Right cardiac atrium (tissue), 5 donors: ENCODE data around the gene TMEM40. TPM values are rescaled to one million over a fixed set of nuclear protein-coding genes. Genes with fewer than 3 reads are reported as not detected.
"Not testable (repeated sequence)": the region's sequence is repeated elsewhere in the genome, so short reads cannot be mapped to it uniquely, and the experiment has no call there.

Experiments used
- ATAC-seq, 2 donors: fragments of 200-7000 bp; cut with Tn5 transposase; one replicate each; pipeline versions ENCODE4 v1.8.0 to v1.9.1; 2020; ENCODE audit warnings: moderate library complexity in 2 of 2, mild to moderate bottlenecking in 1 of 2
- DNase-seq, 3 donors: peaks; one replicate each; pipeline ENCODE4 v3.0.0-alpha.2; 2020
- H3K27ac ChIP-seq: one replicate; pipeline ENCODE4 v1.5.1; 2013; ENCODE audit warnings: mild to moderate bottlenecking, low read length, control low read depth, moderate library complexity
- H3K27me3 ChIP-seq: one replicate; pipeline ENCODE4 v1.6.1; 2013; ENCODE audit not compliant: control insufficient read depth, insufficient read depth
- H3K4me1 ChIP-seq: one replicate; pipeline ENCODE4 v1.6.1; 2013; ENCODE audit warnings: low read length; ENCODE audit not compliant: control insufficient read depth, insufficient read depth
- H3K4me3 ChIP-seq: one replicate; pipeline ENCODE4 v1.5.1; 2013; ENCODE audit warnings: low read length, control low read depth
- H3K9me3 ChIP-seq: one replicate; pipeline ENCODE4 v1.6.1; 2013; ENCODE audit warnings: low read length; ENCODE audit not compliant: control insufficient read depth
- WGBS: extraction: QIAGEN DNeasy Blood & Tissue Kit; methylation state at CpG from one replicate; pipeline ENCODE4 v1.1.7; 2013; 5-methylcytosine and 5-hydroxymethylcytosine counted together
- intact Hi-C, 4 donors: fragments of 100-400 bp; cut with DNase I; formaldehyde crosslinking; loops; one replicate each; pipeline versions ENCODE4 v1.11.0 to v1.14.0; 2022 to 2023
- polyA plus RNA-seq: library from polyadenylated mRNA; stranded (reverse); fragments of 200-250 nt; gene quantifications from one replicate; pipeline ENCODE4 v1.2.3, GENCODE V29; 2013
- total RNA-seq, 4 donors: library from RNA; stranded (reverse); fragmentation: NEBNext Ultra II Directional; extraction: Animal tissue kit (Norgen Biotek cat#: 25700); gene quantifications; one replicate each; pipeline ENCODE4 v1.2.1, GENCODE V29; 2021
- donor health status: healthy with polysubstance abuse.
- donor health status: DM: no; HTN: yes; CAD: no.
- donor health status: DM: no; HTN: no; CAD: no.
- donor health status: DM: no; HTN: yes; CAD: no; lungs with severe emphysema.
- donor health status: DM: yes; HTN: yes; CAD: no.

The TMEM40 gene
- total and polyA plus RNA-seq, 5 donors, result 3.3 to 5.2 (median 3.9) TPM

GRCh38 chr3:12796171-12797123 is 37.4 kb upstream of the TMEM40 start, which contains the start of gene CAND2:
Gene CAND2, plus strand, starts transcription at chr3:12796680. Its CDS starts 41 bp downstream, at chr3:12796721.
- no peaks in the 10 kb centered on the region for H3K4me1 ChIP-seq
- intact Hi-C loops, result no loop called here
- WGBS, result 6% methylated on average over 61 of the region's 61 CpGs
- no peaks in the 10 kb centered on the region for H3K27me3 ChIP-seq
- peak within 1 kb of the TSS; percentile 56 for H3K4me3 ChIP-seq
- no peaks in the 10 kb centered on the region for H3K9me3 ChIP-seq
- DNase-seq, result peak; percentile 77 to 93 (median 92)
- ATAC-seq, result peak; percentile 91
- peak within 1 kb of the TSS; percentile 98 for H3K27ac ChIP-seq

DNA sequence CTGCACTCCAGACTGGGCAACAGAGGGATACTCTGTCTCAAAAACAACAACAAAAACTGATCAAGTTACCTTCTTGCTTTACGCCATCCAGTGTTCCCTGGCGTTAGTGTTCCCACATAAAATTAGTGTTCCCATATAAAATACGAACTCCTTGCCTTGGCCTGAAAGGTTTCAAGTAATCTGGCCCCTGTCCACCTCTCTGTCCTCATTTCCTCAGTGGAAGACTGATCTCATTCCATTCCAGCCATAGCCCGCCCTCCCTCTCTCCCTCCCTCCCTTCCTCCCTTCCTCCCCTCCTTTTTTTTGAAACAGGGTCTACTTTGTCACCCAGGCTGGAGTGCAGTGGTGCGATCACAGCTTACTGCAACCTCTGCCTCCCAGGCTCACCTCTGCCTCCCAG is 34.6 kb upstream of the TMEM40 start:
- no peak overlapping the region for H3K4me3 ChIP-seq
- no peak overlapping the region for H3K27ac ChIP-seq
- intact Hi-C loops, result no loop called here
- ATAC-seq (no peak), DNase-seq (no peak)
- no peaks in the 10 kb centered on the region for H3K4me1 ChIP-seq
- H3K9me3 ChIP-seq, result no peaks in the 10 kb centered on the region
- WGBS, result 70% methylated on average over 5 of the region's 5 CpGs
- no peaks in the 10 kb centered on the region for H3K27me3 ChIP-seq

DNA sequence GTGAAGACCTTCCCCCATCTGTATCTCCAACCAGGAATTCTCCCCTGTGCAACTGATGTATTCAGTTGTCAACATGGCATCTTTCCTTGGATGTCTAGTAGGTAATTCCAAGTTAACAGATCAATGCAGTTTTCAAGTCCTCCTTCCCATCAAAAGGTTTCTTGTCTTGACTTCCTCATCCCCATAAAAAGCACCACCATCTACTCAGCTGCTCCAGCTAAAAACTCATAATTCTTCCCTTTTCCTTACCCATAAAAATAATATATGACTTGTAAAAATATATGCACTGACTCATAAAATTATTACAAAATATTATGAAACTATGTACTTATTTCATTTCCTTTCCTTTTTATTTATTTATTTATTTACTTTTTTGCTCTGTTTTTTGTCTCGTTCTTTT is 32.4 kb upstream of the TMEM40 start:
- Histone ChIP-seq H3K9me3 (no peaks in the 10 kb centered on the region), H3K4me1 (no peaks in the 10 kb centered on the region), H3K27ac (no peak overlapping the region), H3K4me3 (no peak overlapping the region), H3K27me3 (no peaks in the 10 kb centered on the region)
- no peak for DNase-seq
- ATAC-seq, result no peak
- intact Hi-C loops, result no loop called here
- 82% methylated on average over 1 of the region's 1 CpG for WGBS

DNA sequence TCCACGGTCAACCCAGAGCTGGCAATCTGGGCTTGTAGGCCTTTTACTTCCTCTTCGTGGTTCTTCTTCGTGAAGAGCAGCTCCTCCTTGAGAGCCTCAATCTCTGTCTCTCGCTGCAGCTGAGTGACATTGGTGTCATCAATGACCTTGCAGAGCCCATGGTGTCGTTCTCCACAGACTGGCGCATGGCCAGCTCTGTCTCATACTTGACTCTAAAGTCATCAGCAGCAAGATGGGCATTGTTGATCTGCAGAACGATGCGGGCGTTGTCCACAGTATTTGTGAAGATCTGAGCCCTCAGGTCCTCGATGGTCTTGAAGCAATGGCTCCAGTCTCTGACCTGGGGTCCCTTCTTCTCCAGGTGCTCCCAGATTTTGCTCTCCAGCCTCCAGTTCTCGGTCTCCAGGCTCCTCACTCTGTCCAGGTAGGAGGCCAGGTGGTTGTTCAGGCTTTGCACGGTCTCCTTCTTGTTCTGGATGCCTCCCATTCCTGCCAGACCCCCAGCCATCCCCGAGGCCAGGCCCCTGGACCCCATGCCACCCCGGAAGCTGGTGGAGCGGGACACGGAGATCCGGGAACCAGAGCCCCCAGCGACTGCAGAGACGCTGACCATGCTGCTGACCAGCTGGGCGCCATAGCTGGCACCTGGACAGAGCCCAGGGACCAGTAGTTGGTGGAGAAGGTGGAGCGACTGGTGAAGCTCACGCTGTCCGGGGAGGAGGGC is 29.1 kb upstream of the TMEM40 start:
- intact Hi-C loops, H3K4me1 ChIP-seq, H3K9me3 ChIP-seq, ATAC-seq, H3K4me3 ChIP-seq, DNase-seq, H3K27me3 ChIP-seq, H3K27ac ChIP-seq: not testable (repeated sequence)
- 85% methylated on average over 23 of the region's 23 CpGs for WGBS

DNA sequence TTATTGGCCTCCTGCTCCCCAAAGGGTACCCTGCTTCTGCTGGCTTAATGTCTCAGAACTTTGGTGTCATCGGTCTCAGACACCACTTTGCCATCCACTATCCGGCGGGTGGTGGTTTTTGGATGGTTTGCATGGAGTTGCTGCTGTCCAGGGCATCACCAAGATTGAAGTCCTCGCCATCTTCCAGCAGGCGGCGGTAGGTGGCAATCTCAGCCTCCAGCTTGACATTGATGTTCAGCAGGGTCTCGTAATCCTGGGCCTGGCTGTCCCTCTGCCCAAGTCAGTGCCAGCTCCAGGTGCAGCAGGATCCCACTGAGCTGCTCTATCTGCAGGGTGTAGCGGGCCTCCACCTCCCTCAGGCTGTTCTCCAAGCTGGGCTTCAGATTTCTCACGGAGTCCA is 28.3 kb upstream of the TMEM40 start:
- H3K27ac ChIP-seq, intact Hi-C loops, H3K27me3 ChIP-seq, H3K4me1 ChIP-seq, H3K9me3 ChIP-seq, H3K4me3 ChIP-seq, ATAC-seq: not testable (repeated sequence)
- peak in 2 of 3 donors; percentile 50 to 58 for DNase-seq
- 68% methylated on average over 9 of the region's 9 CpGs for WGBS

DNA sequence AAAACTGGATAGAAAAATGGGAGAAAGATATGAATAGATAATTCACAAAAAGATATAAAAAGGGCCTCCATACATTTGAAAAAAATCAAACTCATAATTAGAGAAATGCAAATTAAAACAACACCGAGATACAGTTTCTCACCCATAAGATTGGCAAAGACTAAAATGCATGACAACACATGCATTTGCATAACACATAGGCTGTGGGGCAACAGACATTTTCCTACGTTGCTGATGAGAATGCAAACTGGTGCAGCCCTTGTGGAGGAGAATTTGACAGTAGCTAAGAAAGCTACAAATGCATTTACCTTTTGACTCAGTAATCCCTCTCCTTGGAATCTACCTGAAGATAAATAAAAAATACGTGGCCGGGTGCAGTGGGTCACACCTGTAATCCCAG is 26.0 kb upstream of the TMEM40 start:
- Histone ChIP-seq H3K27ac (no peak overlapping the region), H3K4me3 (no peak overlapping the region), H3K27me3 (no peaks in the 10 kb centered on the region), H3K9me3 (no peaks in the 10 kb centered on the region), H3K4me1 (no peaks in the 10 kb centered on the region)
- intact Hi-C loops, result no loop called here
- DNase-seq, result no peak
- no peak for ATAC-seq
- 74% methylated on average over 4 of the region's 4 CpGs for WGBS

DNA sequence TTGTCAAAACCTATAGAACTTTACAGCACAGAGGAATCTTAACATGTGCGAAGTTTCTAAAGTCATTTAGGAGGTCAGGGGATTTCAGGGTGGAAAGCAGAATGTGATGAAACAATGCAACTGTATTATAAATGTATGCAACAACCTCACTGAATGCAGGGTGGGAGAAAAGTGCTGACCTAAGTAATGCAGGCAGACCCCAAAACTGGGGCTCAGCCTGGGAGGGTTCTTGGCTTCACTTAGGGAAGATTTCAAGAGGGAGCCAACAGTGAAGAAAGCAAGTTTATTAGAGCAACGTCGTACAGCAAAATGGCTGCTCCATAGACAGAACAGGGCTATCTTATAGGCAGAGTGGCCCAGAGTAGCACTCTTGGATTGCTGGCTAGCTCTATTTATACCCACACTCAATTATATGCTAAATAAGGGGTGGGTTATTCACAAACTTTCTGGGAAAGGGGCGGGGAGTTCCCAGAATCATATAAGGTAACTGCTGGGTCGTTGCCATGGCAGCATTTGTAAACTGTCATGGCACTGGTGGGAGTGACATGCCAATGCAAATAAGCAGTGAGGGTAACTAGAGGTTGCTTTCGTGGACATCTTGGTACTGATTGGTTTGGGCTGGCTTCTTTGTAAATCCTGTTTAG is 23.2 kb upstream of the TMEM40 start:
- no peak overlapping the region for H3K4me3 ChIP-seq
- no peaks in the 10 kb centered on the region for H3K9me3 ChIP-seq
- no peaks in the 10 kb centered on the region for H3K27me3 ChIP-seq
- no peak overlapping the region for H3K27ac ChIP-seq
- no peaks in the 10 kb centered on the region for H3K4me1 ChIP-seq
- intact Hi-C loops, result no loop called here
- DNase-seq (no peak), ATAC-seq (peak; percentile 63 to 87)
- 70% methylated on average over 6 of the region's 6 CpGs for WGBS

- intact Hi-C loops, result no loop called here
- H3K27me3 ChIP-seq, result no peaks in the 10 kb centered on the region
- ATAC-seq, result no peak
- no peak overlapping the region for H3K4me3 ChIP-seq
- DNase-seq, result no peak
- H3K9me3 ChIP-seq, result no peaks in the 10 kb centered on the region
- no peak overlapping the region for H3K27ac ChIP-seq
- no peaks in the 10 kb centered on the region for H3K4me1 ChIP-seq
- WGBS, result 63% methylated on average over 4 of the region's 4 CpGs
These were observed 21.7 kb upstream of the TMEM40 start for GRCh38 chr3:12780751-12781150.

DNA sequence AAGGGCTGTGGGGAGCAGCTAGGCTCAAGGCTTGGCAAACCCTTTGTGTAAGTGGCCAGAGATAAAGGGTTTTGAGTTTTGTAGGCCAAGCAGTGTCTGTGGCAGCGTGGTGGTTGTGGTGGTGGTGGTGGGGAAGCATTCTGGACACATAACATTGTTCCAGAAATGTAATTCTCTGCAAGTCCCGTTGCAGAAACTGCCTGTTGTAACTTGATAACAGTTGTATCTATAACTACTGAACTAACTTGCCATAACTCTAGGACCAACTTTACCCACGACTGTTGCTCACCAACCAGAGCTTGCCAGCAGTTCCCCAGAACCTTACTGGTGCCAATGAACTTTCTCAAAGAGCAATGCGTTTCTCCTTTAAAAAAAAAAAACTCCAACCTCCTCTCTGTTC is 18.1 kb upstream of the TMEM40 start:
- H3K9me3 ChIP-seq, result no peaks in the 10 kb centered on the region
- intact Hi-C loops, result no loop called here
- DNase-seq (no peak), ATAC-seq (no peak)
- no peaks in the 10 kb centered on the region for H3K4me1 ChIP-seq
- H3K27me3 ChIP-seq, result no peaks in the 10 kb centered on the region
- no peak overlapping the region for H3K4me3 ChIP-seq
- WGBS, result 58% methylated on average over 4 of the region's 4 CpGs
- no peak overlapping the region for H3K27ac ChIP-seq

DNA sequence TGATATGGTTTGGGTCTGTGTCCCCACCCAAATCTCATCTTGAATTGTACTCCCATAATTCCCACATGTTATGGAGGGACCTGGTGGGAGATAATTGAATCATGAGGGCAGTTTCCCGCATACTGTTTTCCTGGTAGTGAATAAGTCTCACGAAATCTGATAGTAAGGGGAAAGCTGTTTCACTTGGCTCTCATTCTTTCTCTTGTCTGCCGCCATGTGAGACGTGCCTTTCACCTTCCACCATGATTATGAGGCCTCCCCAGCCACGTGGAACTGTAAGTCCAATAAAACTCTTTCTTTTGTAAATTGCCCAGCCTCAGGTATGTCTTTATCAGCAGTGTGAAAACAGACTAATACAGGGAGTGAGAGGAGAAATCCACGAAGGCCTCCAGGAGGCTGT is 16.9 kb upstream of the TMEM40 start:
- H3K4me3 ChIP-seq, ATAC-seq, H3K9me3 ChIP-seq, H3K27me3 ChIP-seq, DNase-seq, intact Hi-C loops, H3K4me1 ChIP-seq, H3K27ac ChIP-seq: not testable (repeated sequence)
- WGBS, result 69% methylated on average over 6 of the region's 6 CpGs

DNA sequence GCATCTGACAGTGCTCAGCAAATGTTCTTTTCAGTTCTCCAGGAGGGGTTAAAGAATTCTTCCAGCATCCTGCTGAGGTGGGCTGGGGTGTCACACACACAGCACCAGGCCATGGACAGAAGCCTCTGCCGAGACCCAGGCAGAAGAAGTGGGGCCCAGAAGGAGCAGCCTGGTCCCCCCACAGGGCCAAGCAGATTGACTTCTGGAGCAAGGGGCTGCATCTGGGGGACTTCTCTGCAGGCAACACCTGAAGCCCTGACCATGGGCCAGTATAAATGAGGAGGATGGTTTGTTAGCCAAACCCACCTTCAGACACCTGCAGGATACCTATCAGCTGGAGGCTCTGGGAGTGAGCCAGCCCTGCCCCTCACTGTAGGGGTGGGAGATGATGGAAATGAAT is 16.2 kb upstream of the TMEM40 start:
- Histone ChIP-seq H3K4me3 (no peak overlapping the region), H3K4me1 (no peaks in the 10 kb centered on the region), H3K27me3 (no peaks in the 10 kb centered on the region), H3K27ac (no peak overlapping the region), H3K9me3 (no peaks in the 10 kb centered on the region)
- 49% methylated on average over 1 of the region's 1 CpG for WGBS
- intact Hi-C loops, result no loop called here
- ATAC-seq (no peak), DNase-seq (no peak)
